NCI-H2081 treated with DMSO at 0.1 percent for 48 hours (cell line): ENCODE measurements around the gene ATRIP.

Experiments
- DNase-seq: peaks from one replicate; lab custom pipeline; 2025; lab: John Stamatoyannopoulos, UW

Gene ATRIP

DNA sequence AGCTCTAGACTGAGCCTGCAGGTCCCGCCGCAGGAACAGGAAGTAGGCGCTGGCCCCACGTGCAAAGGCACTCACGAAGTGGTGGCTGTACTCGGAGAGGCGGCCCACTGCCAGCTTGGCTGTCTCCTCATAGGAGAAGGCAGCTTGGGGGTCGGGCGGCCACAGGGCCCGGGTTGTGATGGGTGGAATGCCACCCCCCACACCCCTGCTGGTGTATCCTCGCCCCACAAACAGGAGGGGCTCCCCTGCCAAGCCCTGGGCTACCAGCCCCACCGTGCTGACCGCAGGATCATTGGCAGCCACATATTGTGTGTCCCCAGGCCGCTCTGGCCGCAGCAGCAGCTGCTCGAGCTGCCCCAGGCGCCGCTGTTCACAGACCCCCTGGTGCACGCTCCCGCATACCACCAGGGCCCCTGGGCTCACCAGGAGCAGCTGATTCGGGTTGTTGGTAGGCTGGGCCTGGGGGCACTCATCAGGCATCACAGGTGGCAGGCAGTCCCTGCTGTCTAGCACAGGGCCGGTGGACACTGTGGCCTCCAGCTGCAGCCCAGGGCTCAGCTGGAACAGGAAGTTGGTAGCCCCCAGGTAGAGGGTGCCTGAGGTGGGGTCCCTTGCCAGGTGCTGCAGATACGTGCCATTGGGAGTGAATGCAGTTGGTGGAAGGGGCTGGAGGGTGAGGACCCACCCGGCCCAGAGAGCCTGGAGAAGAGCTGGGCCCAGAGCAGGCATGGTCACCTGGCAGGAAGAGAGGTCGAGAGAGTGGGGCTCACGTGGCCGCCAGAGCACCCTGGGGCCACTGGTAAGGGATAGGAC, 22.4 kb upstream of the ATRIP start:
- DNase-seq: no peak

DNA sequence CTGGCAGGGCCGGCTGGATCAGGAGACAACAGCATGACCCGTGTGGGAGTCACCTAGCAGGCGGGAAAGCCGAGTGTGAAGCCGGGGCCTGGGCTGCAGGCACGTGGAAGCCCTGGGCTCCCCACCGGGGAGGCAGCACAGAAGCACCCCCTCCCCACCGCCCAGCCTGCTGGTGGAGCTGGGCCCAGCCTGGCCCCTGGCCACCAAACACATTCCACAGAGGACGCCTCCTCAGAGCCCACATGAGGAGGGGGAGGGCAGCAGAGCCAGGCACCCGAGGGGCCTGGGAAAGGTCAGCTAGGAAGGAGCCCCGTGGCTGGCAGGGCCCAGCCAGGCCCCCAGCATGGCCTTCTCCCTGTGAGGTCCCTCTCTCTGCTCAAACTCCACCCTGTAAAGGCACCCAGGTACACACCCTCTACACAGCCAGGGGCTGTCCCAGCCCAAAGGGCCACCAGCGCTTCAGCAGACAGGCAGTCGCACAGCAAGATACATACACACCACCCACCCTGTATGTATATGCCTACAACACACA, 21.2 kb upstream of the ATRIP start:
- DNase-seq: no peak

DNA sequence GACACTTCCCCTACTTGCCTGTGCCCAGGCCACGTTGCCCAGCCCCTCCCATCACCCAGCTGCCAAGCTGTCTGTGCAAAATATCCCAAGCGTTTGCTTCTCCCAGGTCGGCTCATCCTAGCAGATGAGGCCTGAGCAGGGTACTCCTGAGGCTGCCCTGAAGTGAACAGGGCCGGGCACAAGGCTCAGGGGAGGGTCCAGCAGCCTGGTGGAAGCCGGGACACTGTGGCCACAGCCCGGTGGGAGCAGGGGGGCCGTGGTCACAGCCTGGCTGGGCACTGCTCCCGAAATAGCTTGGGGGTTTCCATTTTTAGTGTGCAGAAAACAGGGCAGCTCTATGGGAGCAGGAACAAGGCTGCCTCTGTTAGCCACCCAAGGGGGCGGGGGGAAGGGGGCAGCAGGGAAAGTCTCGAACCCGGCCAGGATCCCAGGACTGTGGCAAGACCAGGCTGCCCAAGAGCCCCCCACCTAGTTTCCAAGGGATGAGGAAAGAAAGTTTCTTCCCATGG, 20.1 kb upstream of the ATRIP start:
- no peak for DNase-seq

DNA sequence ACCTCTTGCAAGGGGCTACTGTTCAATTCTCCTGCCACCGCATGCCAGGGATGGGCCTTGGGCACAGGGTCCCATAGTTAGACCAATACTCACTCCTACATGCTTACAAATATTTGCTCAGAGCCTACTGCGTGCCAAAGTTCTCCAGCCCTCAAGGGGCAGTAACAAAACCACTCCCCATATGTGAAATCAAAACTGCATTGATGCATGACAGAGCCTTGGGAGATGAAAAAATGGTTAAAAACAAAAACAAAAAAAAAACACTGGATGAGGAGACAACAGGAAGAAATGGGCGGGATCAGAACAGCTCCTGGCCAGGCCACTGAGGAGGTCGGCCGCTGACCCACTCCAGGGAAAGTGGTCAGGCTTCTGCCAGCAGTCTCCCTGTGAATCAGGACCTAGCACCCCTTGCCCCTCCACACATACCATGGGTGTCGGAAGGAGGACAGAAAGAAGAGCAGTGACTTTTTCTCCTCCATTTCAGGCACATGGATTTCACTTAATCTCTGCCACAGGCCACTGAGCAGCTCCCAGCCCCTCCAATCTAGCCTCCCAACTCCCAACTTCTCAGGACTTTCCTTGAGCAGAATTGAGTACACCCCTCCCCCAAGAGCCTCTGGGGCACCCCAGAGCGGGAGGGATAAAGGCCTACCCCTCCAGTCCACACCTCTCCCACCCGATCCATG, 19.4 kb upstream of the ATRIP start:
- no peak for DNase-seq

DNA sequence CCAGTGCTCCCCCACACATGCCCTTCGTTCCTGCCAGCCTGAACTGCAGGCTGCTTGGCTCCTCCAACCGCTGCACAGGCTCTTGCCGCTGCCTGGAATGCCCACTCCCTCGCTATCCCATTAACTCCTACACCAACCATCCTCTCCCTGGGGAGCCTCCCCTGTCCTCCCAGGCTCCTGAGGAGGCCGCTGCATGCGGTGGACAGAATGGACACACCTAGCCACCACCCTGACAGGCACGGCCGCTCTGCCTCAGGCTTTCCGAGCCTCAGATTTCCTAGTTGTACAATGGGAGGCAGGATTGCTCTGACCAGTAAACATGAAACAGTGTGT, 18.9 kb upstream of the ATRIP start:
- no peak for DNase-seq

DNA sequence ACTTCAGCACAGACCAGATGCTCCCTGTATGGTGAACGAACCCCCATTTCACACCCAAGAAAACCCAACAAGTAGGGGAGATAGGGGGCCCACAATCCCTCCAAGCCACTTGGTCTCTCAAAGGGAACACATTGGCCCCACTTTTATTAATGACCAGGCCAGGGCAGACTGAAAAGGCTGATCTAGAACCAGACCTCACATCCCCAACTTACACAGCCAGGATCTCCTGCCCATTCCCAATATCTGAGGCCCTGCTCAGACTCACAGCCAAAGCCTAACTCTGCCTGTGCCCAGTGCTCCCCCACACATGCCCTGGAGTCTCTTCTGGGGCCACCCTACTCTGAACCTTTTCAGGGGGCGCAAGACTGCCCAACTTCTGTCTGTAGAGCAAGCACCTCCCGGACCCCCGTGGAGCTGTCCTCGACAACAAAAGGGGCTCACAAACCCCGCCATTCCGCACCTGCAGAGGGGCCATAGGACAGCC, 18.4 kb upstream of the ATRIP start:
- DNase-seq: no peak

DNA sequence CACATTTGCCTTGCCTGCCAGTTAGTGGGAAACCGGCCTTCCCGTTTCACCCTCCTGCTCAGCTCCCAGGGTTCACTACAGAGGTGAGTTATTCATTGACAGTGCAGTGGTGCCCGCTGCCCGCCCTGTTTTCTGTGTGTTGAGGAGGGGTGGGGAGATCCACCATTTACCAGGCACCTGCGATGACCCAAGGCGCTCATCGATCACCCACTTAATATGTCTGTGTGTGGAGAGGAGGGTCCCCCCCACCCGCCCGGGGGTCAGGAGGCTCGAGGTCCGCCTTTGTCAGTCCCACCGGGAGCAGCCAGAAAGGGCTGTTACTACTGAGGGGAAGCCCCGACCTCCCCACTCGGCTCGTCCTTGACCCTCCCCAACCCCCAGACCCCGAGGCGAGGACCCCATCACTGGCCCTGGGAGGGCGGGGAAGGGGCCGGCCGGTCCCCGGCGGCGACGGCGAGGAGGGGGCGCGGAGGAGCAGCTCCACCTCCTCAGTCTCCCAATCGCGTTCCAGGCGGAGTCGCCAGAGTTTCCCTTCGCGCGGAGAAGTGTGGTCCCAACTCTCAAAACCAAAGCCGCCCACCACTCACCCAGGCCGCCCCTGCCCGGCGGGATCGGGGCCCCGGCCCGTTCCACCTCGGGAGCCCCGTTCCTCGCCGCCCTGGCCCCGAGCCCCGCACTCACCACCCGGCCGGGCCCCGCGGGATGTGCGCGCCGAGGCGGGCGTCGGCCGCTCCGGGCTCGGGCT, 17.8 kb upstream of the ATRIP start:
- DNase-seq: no peak

DNA sequence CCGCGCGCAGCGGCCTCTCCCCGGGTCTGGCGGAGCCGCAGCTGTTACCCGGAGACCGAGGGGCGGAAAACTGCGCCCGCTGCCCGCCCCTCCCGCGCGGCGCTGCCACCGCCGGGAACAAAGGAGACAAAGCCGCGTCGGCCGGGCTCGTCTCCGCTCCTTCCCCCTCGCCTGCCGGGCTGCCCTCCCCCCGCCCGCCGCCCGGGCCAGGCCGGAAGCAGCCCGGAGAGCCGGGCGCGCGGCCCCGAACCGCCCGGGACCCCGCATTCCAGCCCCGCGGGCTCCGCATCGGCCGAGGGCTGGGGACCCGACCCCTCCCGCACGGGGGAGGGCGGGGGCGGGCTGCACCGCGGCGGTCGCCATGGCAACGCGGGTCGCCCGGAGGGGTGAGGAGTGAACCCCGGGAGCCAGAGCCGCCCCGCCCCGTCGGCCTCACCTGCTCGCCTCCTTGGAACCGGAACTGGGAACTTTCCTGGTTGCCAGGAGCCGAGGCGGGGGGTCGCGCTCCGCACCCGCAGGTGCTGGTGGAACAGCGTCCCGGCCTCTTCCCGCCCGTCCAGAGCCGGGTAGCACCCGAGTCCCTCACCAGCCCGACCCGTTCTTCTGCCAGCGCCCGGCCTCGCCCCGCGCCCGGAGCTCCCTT, 17.1 kb upstream of the ATRIP start:
- DNase-seq: peak; percentile 38

DNA sequence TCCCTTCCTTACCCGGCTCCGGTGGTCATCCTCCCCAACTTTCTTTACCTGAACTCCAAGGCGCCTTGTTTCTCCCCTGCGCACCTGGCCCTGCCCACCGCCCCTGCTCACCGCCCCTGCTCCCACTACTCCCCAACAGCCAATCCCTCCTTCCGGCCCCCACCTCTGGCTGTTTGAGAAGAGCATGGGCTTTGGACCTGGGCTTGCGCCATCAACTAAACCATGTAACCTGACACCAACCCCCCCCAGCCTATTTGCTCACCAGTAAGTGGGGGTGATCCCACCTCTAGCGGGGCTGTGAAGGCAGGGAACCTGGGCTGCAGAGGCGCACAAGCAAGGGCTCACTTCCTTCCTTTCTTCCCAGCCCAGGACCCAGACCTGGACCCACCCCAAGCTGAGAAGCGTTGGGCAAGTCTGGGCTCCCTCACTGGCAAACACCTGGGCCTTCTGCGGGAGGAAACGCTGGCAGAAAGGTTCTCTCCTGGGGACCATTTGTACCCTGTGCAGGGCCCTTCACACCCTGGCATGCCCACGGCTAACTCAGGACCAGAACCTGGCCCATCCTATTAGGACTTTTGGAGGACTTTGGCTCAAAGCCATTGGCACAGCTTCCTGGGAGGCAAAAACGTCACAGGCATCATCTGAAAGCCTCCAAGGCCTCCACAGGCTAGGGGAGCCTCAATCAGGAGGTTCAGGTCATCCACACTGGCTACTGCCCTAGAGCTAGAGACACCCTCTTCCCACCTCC, 16.4 kb upstream of the ATRIP start, which contains the start of gene PLXNB1:
TSS of gene PLXNB1 (minus strand) at position 127 of the 748 bp plus-strand sequence. CDS start 5,475 bp downstream, outside the sequence.
- DNase-seq: peak; percentile 20

DNA sequence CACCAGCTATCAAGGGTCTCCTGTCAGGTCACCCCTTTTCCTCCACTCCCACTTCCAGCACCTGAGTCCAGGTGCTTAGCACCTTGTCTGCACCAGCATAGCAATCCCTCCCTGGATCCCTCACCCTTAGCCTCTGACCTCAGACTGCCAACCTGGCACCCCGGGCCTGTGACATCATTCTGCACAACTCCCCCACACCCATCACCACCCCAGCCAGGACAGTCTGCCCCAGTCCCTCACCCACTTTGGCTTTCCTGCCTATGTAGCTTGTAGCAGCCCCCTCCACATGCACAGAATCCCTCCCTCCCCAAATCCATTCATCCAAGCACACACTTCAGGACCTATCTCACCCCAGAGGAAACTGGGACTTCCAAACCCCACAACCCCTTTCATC, 15.8 kb upstream of the ATRIP start:
- DNase-seq: no peak

DNA sequence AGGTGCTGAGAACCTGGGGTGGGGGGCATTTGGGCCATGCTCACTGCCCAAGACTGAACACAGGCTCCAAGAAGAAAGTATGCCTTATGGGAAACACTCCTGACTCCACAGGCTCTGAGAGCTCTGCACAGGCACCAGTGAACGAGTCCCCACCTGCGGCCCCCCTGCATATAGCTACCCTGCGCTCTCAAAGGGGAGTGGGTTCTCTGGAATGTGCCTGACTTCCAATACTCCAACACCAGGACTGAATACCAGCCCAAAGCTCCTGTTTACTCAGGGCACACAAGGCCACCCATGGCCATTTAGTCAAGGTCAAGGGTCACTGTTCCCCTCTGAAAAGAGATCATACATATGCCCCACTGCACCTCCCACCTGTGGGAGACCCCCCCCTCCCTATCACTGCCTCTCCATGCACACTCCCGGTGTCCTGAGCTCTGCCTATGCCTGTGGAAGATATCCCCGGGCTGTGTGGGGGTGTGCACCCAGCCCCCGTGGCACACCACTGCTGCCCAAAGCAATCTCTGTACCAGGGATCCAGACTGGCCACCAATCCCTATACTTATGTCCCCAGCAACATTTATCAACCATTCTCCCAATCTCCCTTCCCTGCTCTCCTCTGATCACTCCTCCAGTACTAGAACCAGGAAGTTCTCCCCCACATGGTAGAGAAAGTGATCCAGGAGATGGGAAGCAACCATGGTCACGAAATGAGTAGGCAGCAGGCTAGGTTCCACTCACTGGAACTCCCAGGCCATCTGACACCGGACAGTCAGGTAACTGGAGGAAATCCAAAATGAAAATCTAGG, 15.1 kb upstream of the ATRIP start:
- DNase-seq: no peak

DNA sequence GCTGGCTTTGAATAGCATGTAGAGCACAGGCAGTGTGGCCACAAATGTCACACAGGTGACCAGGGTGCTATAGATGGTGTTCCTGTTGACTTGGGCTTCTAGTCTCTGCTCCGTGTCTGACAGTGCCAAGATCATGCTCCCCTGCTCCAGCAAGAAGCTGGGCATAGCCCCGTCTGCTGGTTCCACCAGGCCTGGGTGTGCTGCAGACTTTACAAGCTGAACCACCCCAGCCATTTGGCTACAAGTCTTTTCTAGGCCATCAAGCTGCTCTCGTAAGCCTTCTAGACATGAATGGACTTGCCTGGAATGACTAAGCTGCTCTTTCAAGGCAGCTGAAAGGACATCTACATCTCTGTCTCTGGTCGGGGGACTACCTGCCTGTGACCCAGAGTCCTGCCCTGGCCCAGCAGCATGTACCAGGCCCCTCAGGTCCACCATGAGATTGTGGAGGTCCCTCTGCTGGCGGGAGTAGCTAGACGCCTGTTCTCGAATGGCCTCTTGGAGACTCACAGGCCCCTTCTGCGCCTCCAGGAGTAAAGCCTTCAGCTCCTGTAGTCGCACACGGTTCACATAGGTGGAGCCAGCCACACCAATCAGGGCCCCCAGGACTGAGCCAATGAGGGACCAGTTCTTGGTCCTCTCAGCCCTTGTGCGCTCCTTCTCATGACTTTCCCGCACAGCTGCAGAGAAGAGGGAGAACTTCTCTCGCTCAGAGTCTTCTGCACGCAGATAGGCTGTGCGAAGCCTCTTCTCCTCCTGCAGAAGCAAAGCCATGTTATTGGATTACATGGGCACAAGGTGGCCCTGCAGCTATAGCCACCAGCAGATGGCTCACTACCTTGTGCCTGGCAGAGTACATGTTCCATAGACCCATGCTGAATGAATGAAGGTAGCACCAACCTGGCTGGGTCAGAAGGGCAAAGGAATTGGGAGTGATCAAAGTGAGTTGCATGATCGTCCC, 13.8 kb upstream of the ATRIP start:
- no peak for DNase-seq

DNA sequence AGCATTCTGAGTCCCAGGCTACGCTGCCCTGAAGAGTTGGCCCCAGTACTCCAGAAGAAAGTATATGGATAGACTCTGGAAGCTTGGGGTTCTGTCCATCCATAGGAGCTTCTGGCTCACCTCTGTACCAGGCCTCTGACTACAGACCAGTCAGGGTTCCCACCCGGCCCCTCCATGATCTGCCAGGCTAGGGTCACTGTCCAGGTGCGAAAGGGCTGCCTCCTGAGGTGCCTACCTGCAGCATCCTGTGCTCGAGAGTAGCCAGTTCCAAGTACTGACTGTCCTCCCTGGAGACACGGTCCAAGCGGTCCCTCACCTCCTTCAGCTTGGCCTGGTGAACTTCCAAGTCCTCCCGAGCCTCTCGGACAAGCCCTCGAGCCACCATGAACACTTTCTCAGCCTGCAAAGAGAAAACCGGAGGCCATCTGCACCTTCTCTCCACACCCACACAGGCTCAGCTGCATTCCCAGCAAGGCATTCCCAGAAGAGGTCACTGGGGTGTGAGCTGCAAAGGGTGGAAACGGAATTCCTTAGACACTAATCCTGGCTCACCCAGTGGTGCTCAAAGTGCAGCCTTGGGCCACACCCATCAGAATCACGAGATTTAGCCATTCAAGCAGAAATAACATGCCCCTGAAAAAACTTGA, 12.9 kb upstream of the ATRIP start:
- DNase-seq: no peak

DNA sequence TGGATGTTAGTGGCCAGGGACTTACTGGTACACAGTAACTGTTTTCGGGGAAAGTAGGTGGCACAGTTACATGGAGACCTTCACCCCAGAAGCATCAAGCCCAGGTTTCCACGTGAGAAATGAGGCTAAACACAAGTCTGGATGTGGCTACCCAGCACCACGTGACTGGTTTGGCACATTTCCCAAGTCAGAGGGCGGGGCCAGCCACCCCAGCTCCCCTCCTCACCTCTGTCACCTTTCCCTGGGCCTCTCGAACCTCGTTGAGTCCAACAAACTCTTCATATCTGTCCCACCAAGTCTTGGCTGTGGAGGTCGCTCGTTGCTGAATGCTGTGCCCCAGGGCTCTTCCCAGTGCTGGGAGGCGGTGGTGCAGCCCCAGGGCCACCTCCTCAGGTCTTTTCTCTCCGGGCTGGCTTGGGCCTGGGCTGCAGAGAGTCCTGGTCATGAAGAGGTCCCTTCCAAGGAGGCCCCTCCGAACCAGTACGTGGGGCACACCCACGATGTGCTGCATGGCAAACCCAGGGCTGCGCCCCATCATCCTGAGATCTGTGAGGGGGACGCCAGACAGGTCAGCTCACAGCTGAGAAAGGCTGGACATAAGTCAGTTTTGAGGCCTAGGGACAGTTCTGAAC, 11.8 kb upstream of the ATRIP start:
- DNase-seq: no peak

DNA sequence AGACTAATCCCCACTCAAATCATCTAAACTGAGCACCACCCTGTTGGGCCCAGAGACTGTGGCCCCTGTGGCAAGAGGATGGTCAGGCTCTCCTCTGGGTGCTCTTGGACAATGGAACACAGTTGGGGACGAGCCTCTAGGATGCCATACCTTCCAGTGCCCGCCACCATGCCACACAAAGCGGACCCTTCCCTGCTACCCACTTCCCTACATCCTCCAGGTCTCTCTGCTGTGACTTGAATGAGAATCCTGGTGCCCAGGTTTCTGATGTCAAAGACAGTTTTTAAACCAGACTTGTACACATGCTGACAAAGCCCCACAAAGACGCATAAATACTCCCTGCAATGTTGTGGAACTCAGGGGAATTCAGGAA, 11.3 kb upstream of the ATRIP start:
- DNase-seq: no peak

DNA sequence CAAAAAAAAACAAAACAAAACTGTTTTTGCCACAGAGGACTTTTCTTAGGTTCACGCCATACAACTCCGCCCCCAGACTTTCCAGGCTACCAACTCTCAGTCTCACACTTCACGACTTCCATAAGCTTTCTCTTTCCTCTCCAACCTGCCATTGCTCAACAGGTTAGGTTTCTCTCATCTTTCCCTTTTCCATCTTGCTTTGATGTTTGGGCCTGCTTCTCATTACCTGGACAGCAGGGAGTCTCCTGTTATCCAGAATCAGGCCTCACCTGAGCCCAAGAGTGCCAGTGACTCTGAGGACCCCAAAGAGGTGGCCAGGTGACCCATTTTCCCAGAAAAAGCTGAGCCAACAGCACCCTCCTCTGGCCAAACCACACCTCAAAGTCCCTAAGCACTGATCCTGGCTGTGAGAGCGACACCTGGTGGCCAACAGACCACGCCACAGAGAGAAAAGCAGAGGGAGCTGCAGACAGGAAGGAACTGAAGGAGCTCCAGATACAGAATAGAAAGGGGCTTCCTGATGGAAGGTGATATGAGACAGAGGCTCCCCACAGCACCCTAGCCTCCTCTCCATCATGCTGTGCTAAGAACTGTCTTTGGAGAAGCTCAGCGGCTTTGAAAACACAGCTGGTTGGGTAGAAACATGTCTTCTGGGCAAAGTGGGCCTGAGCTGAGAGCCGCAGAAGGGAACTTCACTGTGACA, 10.6 kb upstream of the ATRIP start:
- no peak for DNase-seq

DNA sequence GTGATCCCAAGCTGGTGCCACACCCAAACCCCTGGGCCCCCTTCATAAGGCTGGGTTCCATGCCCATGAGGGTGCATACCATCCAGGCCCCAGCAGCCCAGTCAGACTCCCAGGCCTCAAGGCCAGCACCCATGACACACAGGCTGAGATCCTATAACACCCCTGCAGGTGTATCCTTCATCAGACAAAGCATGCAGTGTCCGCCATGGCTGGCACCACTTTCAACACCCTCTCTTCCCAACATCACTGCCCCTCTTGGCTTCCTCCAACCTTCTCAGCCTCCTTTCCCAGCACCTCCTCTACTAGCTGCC, 10.1 kb upstream of the ATRIP start:
- DNase-seq: no peak

DNA sequence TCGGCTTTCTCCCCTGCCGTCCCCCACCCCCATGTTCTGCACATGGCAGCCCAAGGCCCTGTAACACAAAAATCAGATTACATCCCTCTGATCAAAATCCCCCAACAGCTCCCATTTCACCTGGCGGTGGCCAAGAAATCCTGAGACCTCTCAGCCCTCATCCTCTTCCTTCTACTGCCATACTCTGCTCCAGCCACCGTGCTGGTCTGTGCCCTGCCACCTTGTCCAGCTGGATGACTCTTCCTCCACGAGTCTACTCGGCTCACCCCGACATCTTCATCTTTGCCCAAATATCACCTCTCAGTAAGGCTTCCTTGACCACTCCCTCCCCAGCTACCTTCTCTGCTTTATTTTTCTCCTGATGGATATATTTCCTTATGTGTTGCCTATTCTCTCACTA, 9.7 kb upstream of the ATRIP start:
- DNase-seq: no peak
